Measurements from ENCODE around the gene ANKRD30B.
"Not testable (repeated sequence)": the region's sequence is repeated elsewhere in the genome, so short reads cannot be mapped to it uniquely, and the experiment has no call there.

ANKRD30B gene

GRCh38 chr18:14797969-14798764, 50.2 kb downstream of the ANKRD30B start:
- H2AK5ac ChIP-seq (ENCODE audit: low read depth, low read length); H3K4ac ChIP-seq (ENCODE audit: low read length); H4K8ac ChIP-seq (ENCODE audit: low read depth, low read length); H2BK5ac ChIP-seq (ENCODE audit: low read length); H2AFZ ChIP-seq (ENCODE audit: low read length); H3K18ac ChIP-seq (ENCODE audit: low read length); H3K23ac ChIP-seq (ENCODE audit: low read depth, low read length, poor library complexity); H3K9me3 ChIP-seq (replicated peaks in 1 of 2; ENCODE audit: control insufficient read depth in 2 of 2, insufficient read depth in 1 of 2, low read depth in 1 of 2, low read length in 2 of 2); H3K79me1 ChIP-seq (ENCODE audit: low read depth, low read length); H3K27ac ChIP-seq (replicated peaks; ENCODE audit: low read length); H2BK15ac ChIP-seq (ENCODE audit: low read length); H4K91ac ChIP-seq (ENCODE audit: low read depth, low read length, poor library complexity); H3K36me3 ChIP-seq (replicated peaks in 1 of 2; ENCODE audit: control insufficient read depth in 2 of 2, insufficient read depth in 2 of 2, low read length in 2 of 2); DNase-seq (ENCODE audit: low spot score); H3K4me2 ChIP-seq (ENCODE audit: insufficient read depth, low read length, poor library complexity, severe bottlenecking); H3K14ac ChIP-seq (ENCODE audit: low read length); H3K4me3 ChIP-seq (ENCODE audit: low read length in 2 of 2); H2BK12ac ChIP-seq (ENCODE audit: low read length); H2BK120ac ChIP-seq (ENCODE audit: low read depth, low read length); H3K4me1 ChIP-seq (ENCODE audit: control insufficient read depth in 2 of 2, insufficient read depth in 1 of 2, low read depth in 1 of 2, low read length in 2 of 2); H3K27me3 ChIP-seq (ENCODE audit: control insufficient read depth in 3 of 3, insufficient read depth in 3 of 3, low read depth in 1 of 3, low read length in 3 of 3); H3K9ac ChIP-seq (ENCODE audit: low read depth, low read length, poor library complexity): not testable (repeated sequence)
- no CpG with 5 or more reads among the region's 12 CpGs for WGBS, 2 donors (ENCODE audit: extremely low coverage in 2 of 2, insufficient read length in 2 of 2, insufficient replicate concordance in 1 of 2)

GRCh38 chr18:14811081-14811480, 63.1 kb downstream of the ANKRD30B start:
- not testable (repeated sequence) for H2AK5ac ChIP-seq (ENCODE audit: low read depth, low read length); H3K4me1 ChIP-seq (ENCODE audit: control insufficient read depth in 2 of 2, insufficient read depth in 1 of 2, low read depth in 1 of 2, low read length in 2 of 2); H2BK5ac ChIP-seq (ENCODE audit: low read length); H3K18ac ChIP-seq (ENCODE audit: low read length); H3K4me2 ChIP-seq (ENCODE audit: insufficient read depth, low read length, poor library complexity, severe bottlenecking); H3K23ac ChIP-seq (ENCODE audit: low read depth, low read length, poor library complexity); H3K27me3 ChIP-seq (ENCODE audit: control insufficient read depth in 3 of 3, insufficient read depth in 3 of 3, low read depth in 1 of 3, low read length in 3 of 3); H3K79me1 ChIP-seq (ENCODE audit: low read depth, low read length); H3K14ac ChIP-seq (ENCODE audit: low read length); H4K8ac ChIP-seq (ENCODE audit: low read depth, low read length); H3K9me3 ChIP-seq (replicated peaks in 1 of 2; ENCODE audit: control insufficient read depth in 2 of 2, insufficient read depth in 1 of 2, low read depth in 1 of 2, low read length in 2 of 2); DNase-seq (ENCODE audit: low spot score); H3K4ac ChIP-seq (ENCODE audit: low read length); H2BK120ac ChIP-seq (ENCODE audit: low read depth, low read length); H3K27ac ChIP-seq (replicated peaks; ENCODE audit: low read length); H3K9ac ChIP-seq (ENCODE audit: low read depth, low read length, poor library complexity); H2AFZ ChIP-seq (ENCODE audit: low read length); H2BK12ac ChIP-seq (ENCODE audit: low read length); H3K36me3 ChIP-seq (replicated peaks in 1 of 2; ENCODE audit: control insufficient read depth in 2 of 2, insufficient read depth in 2 of 2, low read length in 2 of 2); H2BK15ac ChIP-seq (ENCODE audit: low read length); H4K91ac ChIP-seq (ENCODE audit: low read depth, low read length, poor library complexity); H3K4me3 ChIP-seq (ENCODE audit: low read length in 2 of 2)
- no CpG with 5 or more reads among the region's 13 CpGs for WGBS, 2 donors (ENCODE audit: extremely low coverage in 2 of 2, insufficient read length in 2 of 2, insufficient replicate concordance in 1 of 2)

- H2BK12ac ChIP-seq (ENCODE audit: low read length); H4K8ac ChIP-seq (ENCODE audit: low read depth, low read length); H3K79me1 ChIP-seq (ENCODE audit: low read depth, low read length); H3K4ac ChIP-seq (ENCODE audit: low read length); H2AK5ac ChIP-seq (ENCODE audit: low read depth, low read length); H2AFZ ChIP-seq (ENCODE audit: low read length); H3K9ac ChIP-seq (ENCODE audit: low read depth, low read length, poor library complexity); H2BK5ac ChIP-seq (ENCODE audit: low read length); DNase-seq (ENCODE audit: low spot score); H2BK120ac ChIP-seq (ENCODE audit: low read depth, low read length); H3K4me1 ChIP-seq (ENCODE audit: control insufficient read depth in 2 of 2, insufficient read depth in 1 of 2, low read depth in 1 of 2, low read length in 2 of 2); H3K9me3 ChIP-seq (replicated peaks in 1 of 2; ENCODE audit: control insufficient read depth in 2 of 2, insufficient read depth in 1 of 2, low read depth in 1 of 2, low read length in 2 of 2); H3K27ac ChIP-seq (replicated peaks; ENCODE audit: low read length); H3K23ac ChIP-seq (ENCODE audit: low read depth, low read length, poor library complexity); H3K27me3 ChIP-seq (ENCODE audit: control insufficient read depth in 3 of 3, insufficient read depth in 3 of 3, low read depth in 1 of 3, low read length in 3 of 3); H3K14ac ChIP-seq (ENCODE audit: low read length); H3K4me2 ChIP-seq (ENCODE audit: insufficient read depth, low read length, poor library complexity, severe bottlenecking); H4K91ac ChIP-seq (ENCODE audit: low read depth, low read length, poor library complexity); H2BK15ac ChIP-seq (ENCODE audit: low read length); H3K4me3 ChIP-seq (ENCODE audit: low read length in 2 of 2); H3K36me3 ChIP-seq (replicated peaks in 1 of 2; ENCODE audit: control insufficient read depth in 2 of 2, insufficient read depth in 2 of 2, low read length in 2 of 2); H3K18ac ChIP-seq (ENCODE audit: low read length): not testable (repeated sequence)
- no CpG with 5 or more reads among the region's 2 CpGs for WGBS, 2 donors (ENCODE audit: extremely low coverage in 2 of 2, insufficient read length in 2 of 2, insufficient replicate concordance in 1 of 2)
Measured at GRCh38 chr18:14826972-14827632, 79.1 kb downstream of the ANKRD30B start.

- not testable (repeated sequence) for H3K14ac ChIP-seq (ENCODE audit: low read length); H4K91ac ChIP-seq (ENCODE audit: low read depth, low read length, poor library complexity); H3K4me3 ChIP-seq (ENCODE audit: low read length in 2 of 2); H3K79me1 ChIP-seq (ENCODE audit: low read depth, low read length); H2BK12ac ChIP-seq (ENCODE audit: low read length); H2AK5ac ChIP-seq (ENCODE audit: low read depth, low read length); H3K36me3 ChIP-seq (replicated peaks in 1 of 2; ENCODE audit: control insufficient read depth in 2 of 2, insufficient read depth in 2 of 2, low read length in 2 of 2); H3K23ac ChIP-seq (ENCODE audit: low read depth, low read length, poor library complexity); H3K4me1 ChIP-seq (ENCODE audit: control insufficient read depth in 2 of 2, insufficient read depth in 1 of 2, low read depth in 1 of 2, low read length in 2 of 2); H3K9ac ChIP-seq (ENCODE audit: low read depth, low read length, poor library complexity); H3K18ac ChIP-seq (ENCODE audit: low read length); H2AFZ ChIP-seq (ENCODE audit: low read length); H4K8ac ChIP-seq (ENCODE audit: low read depth, low read length); H3K9me3 ChIP-seq (replicated peaks in 1 of 2; ENCODE audit: control insufficient read depth in 2 of 2, insufficient read depth in 1 of 2, low read depth in 1 of 2, low read length in 2 of 2); DNase-seq (ENCODE audit: low spot score); H3K4ac ChIP-seq (ENCODE audit: low read length); H3K27me3 ChIP-seq (ENCODE audit: control insufficient read depth in 3 of 3, insufficient read depth in 3 of 3, low read depth in 1 of 3, low read length in 3 of 3); H2BK120ac ChIP-seq (ENCODE audit: low read depth, low read length); H2BK15ac ChIP-seq (ENCODE audit: low read length); H2BK5ac ChIP-seq (ENCODE audit: low read length); H3K4me2 ChIP-seq (ENCODE audit: insufficient read depth, low read length, poor library complexity, severe bottlenecking); H3K27ac ChIP-seq (replicated peaks; ENCODE audit: low read length)
- no CpG with 5 or more reads among the region's 2 CpGs for WGBS, 2 donors (ENCODE audit: extremely low coverage in 2 of 2, insufficient read length in 2 of 2, insufficient replicate concordance in 1 of 2)
Measured at GRCh38 chr18:14841607-14842006, 93.6 kb downstream of the ANKRD30B start.
